MM.1S (cell line): ENCODE data around the gene SUSD4.
"Not testable (repeated sequence)": the region's sequence is repeated elsewhere in the genome, so short reads cannot be mapped to it uniquely, and the experiment has no call there.

Experiments
- EZH2 ChIP-seq: fragments of 300-600 bp; sonication (generic); optimal IDR thresholded peaks from 2 replicates; pipeline ENCODE3; 2017; ENCODE audit warnings: low read depth, mild to moderate bottlenecking, antibody characterized with exemption, low read length, mixed read lengths
- EZH2phosphoT487 ChIP-seq: fragments of 300-600 bp; sonication (generic); IDR thresholded peaks from 2 replicates; pipeline ENCODE4 v1.6.1; 2018; ENCODE audit warnings: antibody characterized with exemption, low read length
- TF ChIP-seq, protein P1 (sequence below): fragments of 300-600 bp; sonication (generic); IDR thresholded peaks from 2 replicates; pipeline ENCODE4 v1.5.1; 2016; ENCODE audit warnings: antibody characterized with exemption, low read length, mixed read lengths

DNA sequence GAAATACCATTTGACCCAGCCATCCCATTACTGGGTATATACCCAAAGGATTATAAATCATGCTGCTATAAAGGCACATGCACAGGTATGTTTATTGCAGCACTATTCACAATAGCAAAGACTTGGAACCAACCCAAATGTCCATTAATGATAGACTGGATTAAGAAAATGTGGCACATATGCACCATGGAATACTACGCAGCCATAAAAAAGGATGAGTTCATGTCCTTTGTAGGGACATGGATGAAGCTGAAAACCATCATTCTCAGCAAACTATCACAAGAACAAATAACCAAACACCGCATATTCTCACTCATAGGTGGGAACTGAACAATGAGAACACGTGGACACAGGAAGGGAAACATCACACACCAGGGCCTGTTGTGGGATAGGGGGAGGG is 80.3 kb downstream of the SUSD4 start:
- TF ChIP-seq, protein P1, sequence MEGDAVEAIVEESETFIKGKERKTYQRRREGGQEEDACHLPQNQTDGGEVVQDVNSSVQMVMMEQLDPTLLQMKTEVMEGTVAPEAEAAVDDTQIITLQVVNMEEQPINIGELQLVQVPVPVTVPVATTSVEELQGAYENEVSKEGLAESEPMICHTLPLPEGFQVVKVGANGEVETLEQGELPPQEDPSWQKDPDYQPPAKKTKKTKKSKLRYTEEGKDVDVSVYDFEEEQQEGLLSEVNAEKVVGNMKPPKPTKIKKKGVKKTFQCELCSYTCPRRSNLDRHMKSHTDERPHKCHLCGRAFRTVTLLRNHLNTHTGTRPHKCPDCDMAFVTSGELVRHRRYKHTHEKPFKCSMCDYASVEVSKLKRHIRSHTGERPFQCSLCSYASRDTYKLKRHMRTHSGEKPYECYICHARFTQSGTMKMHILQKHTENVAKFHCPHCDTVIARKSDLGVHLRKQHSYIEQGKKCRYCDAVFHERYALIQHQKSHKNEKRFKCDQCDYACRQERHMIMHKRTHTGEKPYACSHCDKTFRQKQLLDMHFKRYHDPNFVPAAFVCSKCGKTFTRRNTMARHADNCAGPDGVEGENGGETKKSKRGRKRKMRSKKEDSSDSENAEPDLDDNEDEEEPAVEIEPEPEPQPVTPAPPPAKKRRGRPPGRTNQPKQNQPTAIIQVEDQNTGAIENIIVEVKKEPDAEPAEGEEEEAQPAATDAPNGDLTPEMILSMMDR, result not testable (repeated sequence)
- TF ChIP-seq EZH2, EZH2phosphoT487: not testable (repeated sequence)
